ENCODE measurements around the gene CRYBG2.
"Not testable (repeated sequence)": the region's sequence is repeated elsewhere in the genome, so short reads cannot be mapped to it uniquely, and the experiment has no call there.

The CRYBG2 gene

GRCh38 chr1:26387447-26387846, 33.5 kb upstream of the CRYBG2 start:
- Histone ChIP-seq H3K4me1 (ENCODE audit: low read length) (no peaks in the 10 kb centered on the region), H4K20me1 (ENCODE audit: insufficient read depth, low read length) (no peaks in the 10 kb centered on the region), H3K27me3 (ENCODE audit: low read depth, low read length) (no peaks in the 10 kb centered on the region), H3K9ac (ENCODE audit: low read length) (no peak overlapping the region), H3K79me2 (ENCODE audit: low read length) (no peaks in the 10 kb centered on the region), H3K27ac (ENCODE audit: low read length) (no peak overlapping the region), H3K36me3 (replicated peaks; ENCODE audit: low read depth, low read length) (no peaks in the 10 kb centered on the region), H2AFZ (ENCODE audit: low read depth, low read length) (no peak overlapping the region), H3K9me3 (ENCODE audit: insufficient read depth, low read length) (no peaks in the 10 kb centered on the region), H3K4me2 (ENCODE audit: low read length) (no peak overlapping the region), H3K4me3 (ENCODE audit: low read length) (no peak overlapping the region)
- TF ChIP-seq CTCF (IDR thresholded peaks at IDR 0.05; ENCODE audit: low read depth, low read length) = no peak
- no peak for TF ChIP-seq EZH2phosphoT487 (IDR thresholded peaks at IDR 0.05; ENCODE audit: low read depth)

- H3K4me2 ChIP-seq (ENCODE audit: low read length); H3K27ac ChIP-seq (ENCODE audit: low read length); H3K79me2 ChIP-seq (ENCODE audit: low read length); H2AFZ ChIP-seq (ENCODE audit: low read depth, low read length); H3K9me3 ChIP-seq (ENCODE audit: insufficient read depth, low read length); H3K36me3 ChIP-seq (replicated peaks; ENCODE audit: low read depth, low read length); H3K4me3 ChIP-seq (ENCODE audit: low read length); H3K27me3 ChIP-seq (ENCODE audit: low read depth, low read length); H4K20me1 ChIP-seq (ENCODE audit: insufficient read depth, low read length); H3K4me1 ChIP-seq (ENCODE audit: low read length); H3K9ac ChIP-seq (ENCODE audit: low read length): not testable (repeated sequence)
Measured at GRCh38 chr1:26385063-26385462, 31.1 kb upstream of the CRYBG2 start.

GRCh38 chr1:26384076-26384475, 30.1 kb upstream of the CRYBG2 start:
- Histone ChIP-seq H3K27me3 (ENCODE audit: low read depth, low read length) (no peaks in the 10 kb centered on the region), H3K27ac (ENCODE audit: low read length) (no peak overlapping the region), H3K4me3 (ENCODE audit: low read length) (no peak overlapping the region), H3K4me1 (ENCODE audit: low read length) (no peaks in the 10 kb centered on the region), H3K4me2 (ENCODE audit: low read length) (no peak overlapping the region), H3K36me3 (replicated peaks; ENCODE audit: low read depth, low read length) (no peaks in the 10 kb centered on the region), H4K20me1 (ENCODE audit: insufficient read depth, low read length) (no peaks in the 10 kb centered on the region), H3K9ac (ENCODE audit: low read length) (no peak overlapping the region), H3K79me2 (ENCODE audit: low read length) (no peaks in the 10 kb centered on the region), H2AFZ (ENCODE audit: low read depth, low read length) (no peak overlapping the region), H3K9me3 (ENCODE audit: insufficient read depth, low read length) (no peaks in the 10 kb centered on the region)
- TF ChIP-seq EZH2phosphoT487 (IDR thresholded peaks at IDR 0.05; ENCODE audit: low read depth) (no peak), CTCF (IDR thresholded peaks at IDR 0.05; ENCODE audit: low read depth, low read length) (no peak)

- no peak overlapping the region for H3K9ac ChIP-seq (ENCODE audit: low read length)
- H3K9me3 ChIP-seq (ENCODE audit: insufficient read depth, low read length) = no peaks in the 10 kb centered on the region
- H3K36me3 ChIP-seq (replicated peaks; ENCODE audit: low read depth, low read length) = no peaks in the 10 kb centered on the region
- H3K79me2 ChIP-seq (ENCODE audit: low read length) = no peaks in the 10 kb centered on the region
- TF ChIP-seq CTCF (IDR thresholded peaks at IDR 0.05; ENCODE audit: low read depth, low read length) = no peak
- no peak for TF ChIP-seq EZH2phosphoT487 (IDR thresholded peaks at IDR 0.05; ENCODE audit: low read depth)
- H3K27me3 ChIP-seq (ENCODE audit: low read depth, low read length) = no peaks in the 10 kb centered on the region
- H4K20me1 ChIP-seq (ENCODE audit: insufficient read depth, low read length) = no peaks in the 10 kb centered on the region
- no peak overlapping the region for H3K4me3 ChIP-seq (ENCODE audit: low read length)
- no peak overlapping the region for H3K27ac ChIP-seq (ENCODE audit: low read length)
- no peak overlapping the region for H2AFZ ChIP-seq (ENCODE audit: low read depth, low read length)
- H3K4me2 ChIP-seq (ENCODE audit: low read length) = no peak overlapping the region
- no peaks in the 10 kb centered on the region for H3K4me1 ChIP-seq (ENCODE audit: low read length)
Measured at GRCh38 chr1:26378879-26379251, 24.9 kb upstream of the CRYBG2 start.

All from OCI-LY3 (cell line).